HFFc6 (cell line): Measurements from ENCODE around the gene ADAR. TPM values are rescaled to one million over a fixed set of nuclear protein-coding genes. Genes with fewer than 3 reads are reported as not detected.

ENCODE experiments used
- DNase-seq: peaks from one replicate; pipeline ENCODE4 v3.0.0-alpha.2; 2018
- H3K27ac Mint-ChIP-seq: 2 replicates; pipeline ENCODE4 v1.8.0; 2020; ENCODE audit warnings: mild to moderate bottlenecking, mixed read lengths
- H3K27me3 Mint-ChIP-seq: 2 replicates; pipeline ENCODE4 v1.8.0; 2021; ENCODE audit warnings: mild to moderate bottlenecking, moderate library complexity, mixed read lengths; ENCODE audit not compliant: insufficient read depth
- H3K36me3 Mint-ChIP-seq: 2 replicates; pipeline ENCODE4 v1.8.0; 2021; ENCODE audit warnings: low read depth, mixed read lengths
- H3K4me1 Mint-ChIP-seq: 2 replicates; pipeline ENCODE4 v1.8.0; 2020; ENCODE audit warnings: low read depth, mixed read lengths
- H3K4me3 Mint-ChIP-seq: 2 replicates; pipeline ENCODE4 v1.8.0; 2020; ENCODE audit warnings: mild to moderate bottlenecking, moderate library complexity, mixed read lengths
- H3K9me3 Mint-ChIP-seq: 2 replicates; pipeline ENCODE4 v1.8.0; 2020; ENCODE audit warnings: mild to moderate bottlenecking, mixed read lengths
- total RNA-seq, 6 experiments: library from RNA; stranded (reverse); fragmentation: NEBNext Ultra II Directional; extraction: Animal tissue kit (Norgen Biotek cat#: 25700); gene quantifications; 2 replicates in 1 of 6; 3 replicates in 5 of 6; pipeline ENCODE4 v1.2.3, GENCODE V29; 2021
- TF ChIP-seq, protein P1 (sequence below): fragments of 200-600 bp; sonication (generic); IDR thresholded peaks from 2 replicates; pipeline ENCODE4 v1.5.0; 2021; ENCODE audit warnings: antibody characterized with exemption, mild to moderate bottlenecking

Gene ADAR
- total RNA-seq, 6 experiments from 2014 or later = 122 to 136 (median 126) TPM

DNA sequence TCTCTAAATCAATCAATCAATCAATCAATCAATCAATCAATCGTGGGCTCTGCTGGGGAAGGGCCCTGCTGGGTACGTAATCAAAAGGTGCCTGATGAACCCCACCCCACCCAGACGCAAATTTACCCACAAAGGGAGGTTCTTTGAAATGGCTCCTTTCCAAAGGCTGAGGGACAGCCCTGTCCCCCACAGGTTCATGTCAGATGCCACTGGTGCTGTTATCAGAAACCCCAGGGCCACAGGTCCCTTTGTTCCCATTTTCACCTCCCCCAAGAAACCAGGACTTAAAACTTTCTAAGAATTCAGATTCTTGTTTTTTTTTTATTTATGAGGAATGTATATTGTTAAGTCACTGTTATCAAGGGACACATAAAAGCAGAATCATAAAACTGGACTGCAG is 26.2 kb downstream of the ADAR start:
- TF ChIP-seq, protein P1, sequence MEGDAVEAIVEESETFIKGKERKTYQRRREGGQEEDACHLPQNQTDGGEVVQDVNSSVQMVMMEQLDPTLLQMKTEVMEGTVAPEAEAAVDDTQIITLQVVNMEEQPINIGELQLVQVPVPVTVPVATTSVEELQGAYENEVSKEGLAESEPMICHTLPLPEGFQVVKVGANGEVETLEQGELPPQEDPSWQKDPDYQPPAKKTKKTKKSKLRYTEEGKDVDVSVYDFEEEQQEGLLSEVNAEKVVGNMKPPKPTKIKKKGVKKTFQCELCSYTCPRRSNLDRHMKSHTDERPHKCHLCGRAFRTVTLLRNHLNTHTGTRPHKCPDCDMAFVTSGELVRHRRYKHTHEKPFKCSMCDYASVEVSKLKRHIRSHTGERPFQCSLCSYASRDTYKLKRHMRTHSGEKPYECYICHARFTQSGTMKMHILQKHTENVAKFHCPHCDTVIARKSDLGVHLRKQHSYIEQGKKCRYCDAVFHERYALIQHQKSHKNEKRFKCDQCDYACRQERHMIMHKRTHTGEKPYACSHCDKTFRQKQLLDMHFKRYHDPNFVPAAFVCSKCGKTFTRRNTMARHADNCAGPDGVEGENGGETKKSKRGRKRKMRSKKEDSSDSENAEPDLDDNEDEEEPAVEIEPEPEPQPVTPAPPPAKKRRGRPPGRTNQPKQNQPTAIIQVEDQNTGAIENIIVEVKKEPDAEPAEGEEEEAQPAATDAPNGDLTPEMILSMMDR = no peak
- no peak for DNase-seq
- Mint-ChIP-seq H3K36me3 (peaks cover 46% of the 10 kb centered on the region), H3K27ac (no peak overlapping the region), H3K9me3 (no peaks in the 10 kb centered on the region), H3K4me1 (peaks cover 12% of the 10 kb centered on the region; the same call in 1 of the 2 replicates), H3K27me3 (no peaks in the 10 kb centered on the region; the same call in 1 of the 2 replicates), H3K4me3 (no peak overlapping the region)

DNA sequence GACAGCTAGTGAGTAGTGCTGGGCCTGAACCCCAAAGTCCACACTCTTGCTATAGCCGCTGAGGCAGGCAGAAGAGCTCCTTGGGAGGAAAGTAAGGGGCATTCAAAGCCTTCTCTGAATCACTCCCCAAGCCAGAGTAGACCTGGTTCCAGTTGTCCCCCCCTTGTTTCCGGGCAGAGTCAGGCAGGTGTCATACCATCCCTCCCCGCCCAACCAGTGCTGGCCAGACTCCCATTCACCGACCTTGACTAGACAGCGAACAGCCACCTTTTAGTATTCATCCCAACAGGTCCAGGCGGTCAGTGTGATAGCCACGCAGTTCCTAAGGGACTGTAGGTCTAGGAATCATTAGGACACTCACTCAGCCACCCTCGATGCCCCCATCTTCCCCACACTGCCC is 28.6 kb downstream of the ADAR start:
- TF ChIP-seq, protein P1 = no peak
- Mint-ChIP-seq H3K27me3 (peaks cover 12% of the 10 kb centered on the region), H3K9me3 (no peaks in the 10 kb centered on the region), H3K27ac (no peak overlapping the region), H3K4me1 (peaks cover 22% of the 10 kb centered on the region), H3K4me3 (no peak overlapping the region), H3K36me3 (peaks cover 28% of the 10 kb centered on the region)
- DNase-seq = no peak

DNA sequence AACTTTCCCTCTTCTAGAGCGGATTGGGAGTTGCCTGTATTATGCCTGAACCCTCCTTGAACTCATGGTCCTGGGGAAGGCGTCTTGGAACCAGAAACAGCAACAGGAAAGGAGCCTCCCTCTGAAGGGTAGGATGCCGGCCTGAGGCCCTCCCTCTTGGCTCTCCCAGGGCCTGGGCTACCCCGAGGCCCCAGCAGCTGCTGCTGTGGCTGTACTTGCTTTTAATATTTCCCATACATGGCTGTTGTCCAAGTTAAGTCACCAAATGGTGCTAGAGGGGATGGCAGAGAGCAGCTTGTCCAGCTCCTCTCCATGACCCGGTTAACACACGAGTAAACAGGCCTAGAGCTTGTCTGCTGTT is 29.9 kb downstream of the ADAR start:
- Mint-ChIP-seq H3K27me3 (peaks cover 13% of the 10 kb centered on the region), H3K4me1 (peaks cover 12% of the 10 kb centered on the region), H3K36me3 (peaks cover 19% of the 10 kb centered on the region), H3K9me3 (no peaks in the 10 kb centered on the region), H3K4me3 (no peak overlapping the region), H3K27ac (no peak overlapping the region)
- no peak for DNase-seq
- TF ChIP-seq, protein P1 = no peak

DNA sequence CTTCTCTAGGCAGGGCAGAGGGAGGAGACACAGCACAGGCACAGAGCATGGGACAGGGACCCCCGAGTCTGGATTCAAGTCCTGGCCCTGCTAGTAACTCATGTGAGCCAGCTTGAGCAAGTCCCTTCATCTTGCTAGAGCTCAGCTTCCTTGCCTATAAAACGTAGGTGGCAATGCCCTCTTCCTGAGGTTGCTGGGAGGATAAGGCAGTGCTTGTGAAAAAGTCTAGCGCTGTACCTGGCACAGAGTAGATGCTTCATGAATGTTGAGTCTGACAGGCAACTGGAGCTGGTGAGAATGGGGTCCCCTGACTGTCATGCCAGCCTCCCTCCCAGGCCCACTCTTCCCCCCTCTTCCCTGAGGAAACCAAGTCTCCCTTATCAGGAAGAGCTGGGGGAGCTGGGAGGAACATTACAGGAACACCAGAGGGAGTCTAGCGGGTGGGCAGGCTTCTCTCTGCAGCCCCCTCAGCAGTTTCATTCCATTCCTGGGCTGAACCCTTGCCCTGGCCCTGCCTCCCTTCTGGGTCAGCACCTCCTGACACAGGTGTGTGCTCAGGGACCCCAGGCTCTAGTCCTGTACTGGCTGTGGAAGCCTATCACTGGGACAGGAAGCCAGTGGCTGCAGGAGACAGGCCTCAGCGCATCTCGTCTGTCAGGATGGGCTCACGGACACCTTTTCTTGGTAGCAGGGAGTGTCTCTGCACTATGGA is 30.5 kb downstream of the ADAR start:
- no peak overlapping the region for H3K27ac Mint-ChIP-seq
- DNase-seq = no peak

DNA sequence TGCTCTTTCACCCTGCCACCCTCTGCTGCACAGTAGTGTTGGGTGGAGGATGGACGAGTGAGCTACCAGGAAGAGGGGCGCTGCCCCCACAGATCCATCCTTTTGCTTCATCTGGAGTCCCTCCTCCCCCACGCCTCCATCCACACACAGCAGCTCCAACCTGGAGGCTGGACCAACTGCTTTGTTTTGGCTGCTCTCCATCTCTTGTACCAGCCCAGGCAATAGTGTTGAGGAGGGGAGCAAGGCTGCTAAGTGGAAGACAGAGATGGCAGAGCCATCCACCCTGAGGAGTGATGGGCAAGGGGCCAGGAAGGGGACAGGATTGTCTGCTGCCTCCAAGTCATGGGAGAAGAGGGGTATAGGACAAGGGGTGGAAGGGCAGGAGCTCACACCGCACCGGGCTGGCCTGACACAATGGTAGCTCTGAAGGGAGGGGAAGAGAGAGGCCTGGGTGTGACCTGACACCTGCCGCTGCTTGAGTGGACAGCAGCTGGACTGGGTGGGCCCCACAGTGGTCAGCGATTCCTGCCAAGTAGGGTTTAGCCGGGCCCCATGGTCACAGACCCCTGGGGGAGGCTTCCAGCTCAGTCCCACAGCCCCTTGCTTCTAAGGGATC is 31.9 kb downstream of the ADAR start:
- Mint-ChIP-seq H3K9me3 (no peaks in the 10 kb centered on the region; the same call in 1 of the 2 replicates), H3K4me3 (no peak overlapping the region), H3K27ac (no peak overlapping the region), H3K36me3 (peaks cover 11% of the 10 kb centered on the region; the same call in 1 of the 2 replicates), H3K4me1 (peaks cover 12% of the 10 kb centered on the region), H3K27me3 (peaks cover 15% of the 10 kb centered on the region)
- TF ChIP-seq, protein P1 = no peak
- no peak for DNase-seq

More for the DNA sequence above, 30.5 kb downstream of the ADAR start:
- peaks cover 13% of the 10 kb centered on the region for H3K27me3 Mint-ChIP-seq
- H3K9me3 Mint-ChIP-seq = no peaks in the 10 kb centered on the region
- TF ChIP-seq, protein P1 = no peak
- peaks cover 12% of the 10 kb centered on the region for H3K4me1 Mint-ChIP-seq
- H3K36me3 Mint-ChIP-seq = peaks cover 19% of the 10 kb centered on the region
- no peak overlapping the region for H3K4me3 Mint-ChIP-seq
